IMR-90 (cell line): ENCODE data around the gene FOXC1. TPM values are rescaled to one million over a fixed set of nuclear protein-coding genes. Genes with fewer than 3 reads are reported as not detected.

Source experiments
- ATAC-seq: fragments of 200-7000 bp; cut with Tn5 transposase; 2 replicates; pipeline ENCODE4 v1.9.1; 2020; ENCODE audit warnings: low read depth, mild to moderate bottlenecking, moderate library complexity
- BruUV-seq: library from RNA; stranded (reverse); fragments of 400-500 nt; replicated peaks from 2 replicates; lab custom pipeline; 2021; lab: Mats Ljungman, UMichigan
- CTCF ChIA-PET: fragments of 300-600 bp; formaldehyde crosslinking; extraction: SDS; loops from one replicate; lab custom pipeline; 2021; ENCODE audit warnings: antibody characterized with exemption; lab: Yijun Ruan, JAX
- POLR2A ChIA-PET: fragments of 300-600 bp; sonication (Branson Sonifier 250); formaldehyde crosslinking; loops from one replicate; lab custom pipeline; 2022; ENCODE audit warnings: antibody characterized with exemption; ENCODE audit not compliant: unreplicated experiment; lab: Charles Lee
- DNase-seq: peaks from one replicate; pipeline ENCODE4 v3.0.0; 2013
- H2AFZ ChIP-seq: replicated peaks from 2 replicates; pipeline ENCODE3; 2013; ENCODE audit warnings: low read length, mild to moderate bottlenecking; ENCODE audit not compliant: poor library complexity
- H2AK5ac ChIP-seq: 2 replicates; pipeline ENCODE4 v1.6.1; 2013; ENCODE audit warnings: low read depth, low read length, inconsistent platforms
- H2AK9ac ChIP-seq: replicated peaks from 2 replicates; pipeline ENCODE3; 2013; ENCODE audit warnings: mild to moderate bottlenecking, low read depth, low read length, moderate library complexity; ENCODE audit not compliant: poor library complexity
- H2BK120ac ChIP-seq: 2 replicates; pipeline ENCODE4 v1.6.1; 2013; ENCODE audit warnings: low read depth, low read length, inconsistent platforms
- H2BK15ac ChIP-seq: 3 replicates; pipeline ENCODE4 v1.6.1; 2013; ENCODE audit warnings: low read depth, low read length, inconsistent platforms
- H2BK20ac ChIP-seq: 2 replicates; pipeline ENCODE4 v1.6.1; 2013; ENCODE audit warnings: low read depth, mild to moderate bottlenecking, inconsistent platforms, low read length, moderate library complexity
- H2BK5ac ChIP-seq: 2 replicates; pipeline ENCODE4 v1.6.1; 2013; ENCODE audit warnings: mild to moderate bottlenecking, low read depth, low read length, inconsistent platforms; ENCODE audit not compliant: poor library complexity, severe bottlenecking
- H3K14ac ChIP-seq: replicated peaks from 2 replicates; pipeline ENCODE4 v1.6.1; 2013; ENCODE audit warnings: low read depth, low read length, inconsistent platforms
- H3K18ac ChIP-seq: 2 replicates; pipeline ENCODE4 v1.6.1; 2013; ENCODE audit warnings: low read depth, low read length, control low read depth
- H3K23ac ChIP-seq: 2 replicates; pipeline ENCODE4 v1.6.1; 2013; ENCODE audit warnings: low read depth, low read length, inconsistent platforms
- H3K27ac ChIP-seq: 2 replicates; pipeline ENCODE4 v1.5.1; 2013; ENCODE audit warnings: mild to moderate bottlenecking, control low read depth, low read length; ENCODE audit not compliant: insufficient read depth
- H3K27me3 ChIP-seq: 2 replicates; pipeline ENCODE4 v1.6.1; 2013; ENCODE audit warnings: low read length; ENCODE audit not compliant: control insufficient read depth, insufficient read depth
- H3K36me3 ChIP-seq: 2 replicates; pipeline ENCODE4 v1.6.1; 2013; ENCODE audit warnings: low read length, mixed read lengths; ENCODE audit not compliant: control insufficient read depth, insufficient read depth
- H3K4ac ChIP-seq: 2 replicates; pipeline ENCODE4 v1.6.1; 2013; ENCODE audit warnings: low read depth, low read length, inconsistent platforms
- H3K4me1 ChIP-seq: 2 replicates; pipeline ENCODE4 v1.6.1; 2013; ENCODE audit warnings: low read length, mixed read lengths; ENCODE audit not compliant: control insufficient read depth, insufficient read depth
- H3K4me2 ChIP-seq: 2 replicates; pipeline ENCODE4 v1.6.1; 2013; ENCODE audit warnings: low read depth, mild to moderate bottlenecking, control low read depth, low read length, moderate library complexity
- H3K4me3 ChIP-seq: 2 replicates; pipeline ENCODE4 v1.5.1; 2013; ENCODE audit warnings: low read depth, mild to moderate bottlenecking, control low read depth, low read length, moderate library complexity; ENCODE audit not compliant: insufficient read depth
- H3K56ac ChIP-seq: 2 replicates; pipeline ENCODE4 v1.6.1; 2013; ENCODE audit warnings: low read length, inconsistent platforms; ENCODE audit not compliant: insufficient read depth; ENCODE audit errors: extremely low read depth
- H3K79me1 ChIP-seq, 2 experiments: 2 replicates each; pipeline ENCODE4 v1.6.1; 2013; ENCODE audit warnings: low read length in 2 of 2, inconsistent platforms in 1 of 2, low read depth in 1 of 2
- H3K9ac ChIP-seq: 2 replicates; pipeline ENCODE4 v1.6.1; 2013; ENCODE audit warnings: low read depth, low read length, control low read depth
- H3K9me1 ChIP-seq: 2 replicates; pipeline ENCODE4 v1.6.1; 2013; ENCODE audit warnings: low read length, inconsistent platforms; ENCODE audit not compliant: insufficient read depth
- H3K9me3 ChIP-seq: 2 replicates; pipeline ENCODE4 v1.6.1; 2013; ENCODE audit warnings: low read length; ENCODE audit not compliant: control insufficient read depth, insufficient read depth
- H4K20me1 ChIP-seq: 2 replicates; pipeline ENCODE4 v1.6.1; 2013; ENCODE audit warnings: low read length, inconsistent platforms; ENCODE audit not compliant: insufficient read depth
- H4K5ac ChIP-seq: 2 replicates; pipeline ENCODE4 v1.6.1; 2013; ENCODE audit warnings: mild to moderate bottlenecking, low read depth, low read length, control low read depth
- H4K8ac ChIP-seq, 2 experiments: 2 replicates each; pipeline ENCODE4 v1.6.1; 2013; ENCODE audit warnings: low read depth in 2 of 2, low read length in 2 of 2, control low read depth in 1 of 2, inconsistent platforms in 1 of 2
- H4K91ac ChIP-seq: 2 replicates; pipeline ENCODE4 v1.6.1; 2013; ENCODE audit warnings: low read depth, low read length, inconsistent platforms; ENCODE audit not compliant: insufficient read depth
- CTCF ChIP-seq: conservative IDR thresholded peaks from 2 replicates; pipeline ENCODE4 v1.5.1; 2012; ENCODE audit warnings: mild to moderate bottlenecking, low read depth, low read length, improper control_type of control experiment
- MAFK ChIP-seq: IDR thresholded peaks from 2 replicates; pipeline ENCODE4 v1.6.1; 2012; ENCODE audit warnings: low read depth, low read length, improper control_type of control experiment
- MAZ ChIP-seq: IDR thresholded peaks from 2 replicates; pipeline ENCODE4 v1.6.1; 2012; ENCODE audit warnings: low read depth, mild to moderate bottlenecking, low read length, improper control_type of control experiment, moderate library complexity, borderline replicate concordance
- MXI1 ChIP-seq: IDR thresholded peaks from 2 replicates; pipeline ENCODE4 v1.6.1; 2012; ENCODE audit warnings: low read depth, mild to moderate bottlenecking, low read length, moderate library complexity, borderline replicate concordance
- RCOR1 ChIP-seq: IDR thresholded peaks from 2 replicates; pipeline ENCODE4 v1.6.1; 2012; ENCODE audit warnings: mild to moderate bottlenecking, low read length, improper control_type of control experiment; ENCODE audit not compliant: insufficient replicate concordance
- RFX5 ChIP-seq: IDR thresholded peaks from 2 replicates; pipeline ENCODE4 v1.8.0; 2012; ENCODE audit warnings: low read depth, mild to moderate bottlenecking, low read length, moderate library complexity
- SMC3 ChIP-seq: fragments of 150-350 bp; IDR thresholded peaks from 2 replicates; pipeline ENCODE4 v1.6.1; 2016; ENCODE audit warnings: low read depth, mild to moderate bottlenecking, antibody characterized with exemption, low read length, moderate library complexity
- WGBS, 2 experiments: methylation state at CpG; one replicate each; pipeline versions ENCODE4 v1.1.5 to v1.1.7; 2013; ENCODE audit warnings: missing lambda C conversion rate in 2 of 2; ENCODE audit not compliant: insufficient read length in 1 of 2; ENCODE audit errors: extremely low coverage in 2 of 2; 5-methylcytosine and 5-hydroxymethylcytosine counted together
- dilution Hi-C: fragments of 300-500 bp; cut with HindIII; formaldehyde crosslinking; loops from one replicate; pipeline ENCODE4 v1.14.3; 2018; ENCODE audit warnings: low sequenced_read_pairs; ENCODE audit not compliant: unreplicated experiment
- in situ Hi-C: fragments of 300-500 bp; cut with MboI; formaldehyde crosslinking; loops from 3 replicates; pipeline ENCODE4 v1.14.3; 2019; ENCODE audit warnings: low sequenced_read_pairs, inconsistent platforms, mixed read lengths
- intact Hi-C: fragments of 100-400 bp; cut with micrococcal nuclease; formaldehyde crosslinking; loops from 2 replicates; pipeline ENCODE4 v1.10.0; 2022
- polyA plus RNA-seq, 3 experiments: library from polyadenylated mRNA; depleted of rRNA; stranded (reverse); fragments of >200 nt; gene quantifications; 2 replicates each; pipeline ENCODE4 v1.2.3, GENCODE V29; 2012; ENCODE audit warnings: low replicate concordance in 1 of 3
- total RNA-seq: library from RNA; depleted of rRNA; stranded (reverse); fragments of >200 nt; gene quantifications from 2 replicates; pipeline ENCODE4 v1.2.3, GENCODE V29; 2012

The FOXC1 gene
- total and polyA plus RNA-seq, 2 of the 4 experiments (the other 2 are of a cell fraction) = 1.3 to 4.0 TPM

- Histone ChIP-seq H2AFZ (peak overlapping the region; percentile 93), H3K27me3 (peaks cover 29% of the 10 kb centered on the region)
- no peak for ATAC-seq
Measured at GRCh38 chr6:1605004-1605892, 4.5 kb upstream of the FOXC1 start.

More at GRCh38 chr6:1605004-1605892, 4.5 kb upstream of the FOXC1 start:
- Histone ChIP-seq H2BK20ac (no peak overlapping the region), H3K79me1 (no peaks in the 10 kb centered on the region; a peak in 1 of 4 replicates), H2BK120ac (no peak overlapping the region), H3K56ac (no peak overlapping the region), H3K4me2 (no peak overlapping the region; the same call in 1 of the 2 replicates), H4K8ac (no peak overlapping the region), H3K9me1 (no peaks in the 10 kb centered on the region), H3K14ac (no peak overlapping the region), H3K4ac (no peak overlapping the region; the same call in 1 of the 2 replicates), H3K9me3 (peaks cover 7% of the 10 kb centered on the region; the same call in 1 of the 2 replicates), H3K4me3 (no peak overlapping the region), H2AK9ac (no peak overlapping the region), H4K20me1 (no peaks in the 10 kb centered on the region), H3K27ac (no peak overlapping the region), H4K91ac (no peak overlapping the region), H2BK15ac (no peak overlapping the region), H3K4me1 (peaks cover 2% of the 10 kb centered on the region; the same call in 1 of the 2 replicates), H3K18ac (no peak overlapping the region), H3K23ac (no peak overlapping the region), H3K9ac (no peak overlapping the region), H3K36me3 (no peaks in the 10 kb centered on the region), H2BK5ac (no peak overlapping the region), H4K5ac (no peak overlapping the region), H2AK5ac (0 out of 2 replicates have a peak overlapping the region, but pooled peaks have one; percentile 35)
- ChIA-PET CTCF (interaction anchor here (0.5 to 3.2 kb wide), 3 partner anchors 499 to 1087 kb away, joined by 4 to 9 read pairs (median 4); no protein-coding TSS in a partner anchor), POLR2A (no interaction called here)
- WGBS, 2 experiments = 39% methylated on average over 31 of the region's 65 CpGs; no CpG with 5 or more reads in 1 of the 2 experiments
- dilution Hi-C loops = no loop called here
- intact Hi-C loops = loop anchor here (2.0 kb wide), 3 partner anchors 500 to 844 kb away; no protein-coding TSS in a partner anchor
- no peak for DNase-seq
- in situ Hi-C loops = loop anchor here (10.0 kb wide), 1 partner anchor 580 kb away; no protein-coding TSS in a partner anchor
- BruUV-seq = no TSS peak
- TF ChIP-seq CTCF = no peak
- TF ChIP-seq MAZ = no peak
- TF ChIP-seq MXI1 = no peak
- TF ChIP-seq RCOR1 = no peak
- no peak for TF ChIP-seq RFX5
- no peak for TF ChIP-seq MAFK
- no peak for TF ChIP-seq SMC3
